ENCODE data around the gene SMARCC2.
A peak's percentile ranks its signal among the peaks of the same experiment; 100 is the strongest.
"Not testable (repeated sequence)": the region's sequence is repeated elsewhere in the genome, so short reads cannot be mapped to it uniquely, and the experiment has no call there.

Gene SMARCC2

GRCh38 chr12:56206452-56207166 is 17.3 kb upstream of the SMARCC2 start:
- DNase-seq, result no peak

DNA sequence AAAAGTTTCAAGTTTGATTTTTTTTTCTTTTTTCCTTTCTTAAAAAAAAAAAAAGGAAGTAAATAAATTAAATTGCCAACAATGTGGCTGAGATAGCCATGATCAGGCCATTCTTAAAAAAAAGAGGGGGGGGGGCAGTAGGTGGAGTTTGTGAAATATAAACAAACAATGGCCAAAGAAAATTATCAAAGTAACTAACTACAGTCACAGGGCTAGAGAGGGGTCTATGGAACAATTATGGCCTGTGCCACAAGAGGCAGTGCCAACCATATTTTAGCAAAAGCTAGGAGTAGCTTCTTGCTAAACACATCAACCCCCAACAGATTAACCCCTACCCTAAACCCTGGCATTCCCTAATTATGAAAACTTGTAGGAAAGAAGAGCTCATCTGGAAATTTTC is 16.2 kb upstream of the SMARCC2 start:
- DNase-seq, result no peak

DNA sequence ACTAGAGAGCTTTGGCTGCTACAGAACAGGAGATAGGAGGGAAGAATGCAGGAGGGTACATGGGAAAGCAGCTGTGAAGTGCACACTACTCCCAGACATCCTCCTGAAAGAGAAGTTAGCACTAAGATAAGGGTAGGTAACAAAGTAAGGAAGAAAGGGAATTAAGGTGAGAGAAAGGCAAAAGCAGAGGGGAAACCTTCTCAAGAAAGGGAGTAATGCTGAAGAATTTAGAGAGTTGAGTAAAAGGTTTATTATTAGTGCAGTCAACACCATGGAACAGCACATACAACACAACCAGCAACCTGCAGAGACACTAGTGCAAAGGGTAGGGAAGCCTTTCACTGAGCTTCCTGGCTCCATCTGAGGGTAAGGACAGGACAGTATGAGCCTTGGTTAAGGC is 15.0 kb upstream of the SMARCC2 start:
- no peak for DNase-seq

DNA sequence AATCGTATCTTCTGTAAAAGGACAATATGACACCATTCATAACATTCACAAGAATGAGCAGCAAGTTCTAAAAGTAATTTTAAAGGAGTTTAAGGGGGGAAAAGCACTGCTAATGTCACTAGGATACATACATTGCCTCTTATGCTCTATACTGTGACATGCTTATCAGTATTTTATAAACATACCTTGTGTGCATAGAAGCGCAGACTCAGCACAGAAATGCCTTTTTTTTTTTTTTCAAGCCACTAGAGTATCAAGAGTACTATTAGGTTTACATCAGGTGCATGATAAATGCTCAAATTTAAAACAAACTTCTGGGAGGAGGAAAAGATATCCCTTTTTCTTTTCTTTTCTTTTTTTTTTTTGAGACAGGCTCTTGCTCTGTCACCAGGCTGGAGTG is 13.6 kb upstream of the SMARCC2 start:
- DNase-seq, result no peak

GRCh38 chr12:56202366-56202765 is 13.1 kb upstream of the SMARCC2 start:
- DNase-seq, result no peak

DNA sequence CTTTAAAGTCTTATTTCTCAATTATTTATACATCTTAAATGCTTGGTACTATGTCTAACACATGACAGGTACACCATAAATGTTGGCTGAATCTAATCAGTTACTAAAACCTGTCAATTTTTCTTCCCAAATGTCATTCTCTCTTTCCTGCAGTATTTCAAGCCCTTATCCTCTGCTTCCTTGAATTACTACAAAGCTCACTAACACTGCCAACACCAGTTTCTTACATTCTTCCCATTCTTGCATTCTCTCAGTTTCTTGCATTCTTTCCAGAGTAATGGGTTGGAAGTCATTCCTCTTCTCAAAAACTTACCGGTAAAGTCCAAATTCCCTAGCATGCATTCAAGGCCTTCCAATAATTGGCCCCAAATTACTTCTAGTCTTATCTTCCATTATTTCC is 9.6 kb upstream of the SMARCC2 start:
- DNase-seq, result no peak

- DNase-seq, result no peak
These were observed 8.8 kb upstream of the SMARCC2 start for GRCh38 chr12:56197921-56198635.

DNA sequence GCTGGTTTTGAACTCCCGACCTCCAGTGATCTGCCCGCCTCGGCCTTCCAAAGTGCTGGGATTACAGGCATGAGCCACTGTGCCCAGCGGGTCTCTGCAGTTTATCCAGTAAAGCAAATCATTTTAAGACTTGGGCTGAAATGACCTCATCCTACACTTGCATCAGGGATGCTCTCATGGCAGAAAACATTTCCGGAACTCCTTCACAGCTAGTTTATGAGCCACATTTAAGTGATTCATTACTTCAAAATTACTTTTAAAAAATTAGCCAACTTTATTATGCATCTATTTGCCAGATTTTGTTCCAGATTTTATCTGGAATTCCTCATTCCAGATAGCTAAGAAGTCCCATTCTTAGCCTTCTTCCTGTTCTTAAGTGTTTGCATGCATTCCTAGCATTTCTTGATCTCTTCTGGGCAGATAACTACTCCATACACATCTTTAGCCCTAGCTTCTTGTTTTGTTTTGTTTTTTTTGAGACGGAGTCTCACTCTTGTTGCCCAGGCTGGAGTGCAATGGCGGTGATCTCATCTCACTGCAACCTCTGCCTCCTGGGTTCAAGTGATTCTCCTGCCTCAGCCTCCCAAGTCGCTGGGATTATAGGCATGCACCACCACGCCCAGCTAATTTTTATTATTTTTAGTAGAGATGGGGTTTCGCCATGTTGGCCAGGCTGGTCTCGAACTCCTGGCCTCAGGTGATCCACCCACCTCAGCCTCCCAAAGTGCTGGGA is 7.7 kb upstream of the SMARCC2 start:
- DNase-seq, result not testable (repeated sequence)

DNA sequence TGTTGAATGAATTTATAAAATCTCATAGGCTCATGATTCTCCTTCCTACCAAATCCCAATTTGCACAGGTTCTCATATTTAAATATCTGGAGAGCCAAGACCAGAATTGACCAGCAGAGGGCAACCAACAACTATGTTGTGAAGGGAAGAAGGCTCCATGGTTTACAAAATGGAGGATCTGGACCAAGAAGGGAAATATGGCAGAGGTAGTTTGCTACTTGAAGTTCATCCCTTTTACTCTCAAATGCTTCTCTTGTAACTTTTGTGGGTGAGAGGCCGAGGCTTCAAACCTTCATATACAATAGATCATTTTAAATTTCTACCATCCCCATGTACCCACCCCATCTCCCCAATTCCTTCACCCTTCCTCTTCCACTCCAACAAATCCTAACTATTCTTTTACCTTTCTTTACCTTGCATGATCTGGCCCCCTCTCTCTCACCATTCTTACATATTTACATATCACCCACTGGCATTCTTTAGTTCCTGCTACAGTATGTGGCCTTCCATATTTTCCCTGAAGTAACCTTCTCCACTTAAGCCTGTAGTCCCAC is 3.8 kb upstream of the SMARCC2 start:
- peak; percentile 65 to 88 for DNase-seq

DNA sequence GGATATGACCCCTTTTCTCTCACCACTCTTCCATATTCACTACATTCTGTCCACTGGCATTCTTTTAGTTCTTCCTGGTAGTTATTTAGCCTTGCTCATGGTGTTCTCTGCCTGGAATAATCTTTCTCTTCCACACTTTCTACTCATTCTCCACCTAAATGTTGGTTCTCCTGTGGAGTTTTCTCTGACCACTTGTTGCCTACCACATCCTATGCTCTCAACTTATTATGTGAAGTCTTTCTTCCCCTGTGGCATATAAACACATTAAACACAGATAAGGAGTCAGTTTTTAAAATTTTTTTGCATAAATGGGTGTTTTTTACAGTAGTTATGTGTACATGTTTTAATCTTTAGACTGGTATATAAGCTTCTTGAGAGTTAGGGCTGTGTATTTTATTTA is 3.3 kb upstream of the SMARCC2 start:
- no peak for DNase-seq

DNA sequence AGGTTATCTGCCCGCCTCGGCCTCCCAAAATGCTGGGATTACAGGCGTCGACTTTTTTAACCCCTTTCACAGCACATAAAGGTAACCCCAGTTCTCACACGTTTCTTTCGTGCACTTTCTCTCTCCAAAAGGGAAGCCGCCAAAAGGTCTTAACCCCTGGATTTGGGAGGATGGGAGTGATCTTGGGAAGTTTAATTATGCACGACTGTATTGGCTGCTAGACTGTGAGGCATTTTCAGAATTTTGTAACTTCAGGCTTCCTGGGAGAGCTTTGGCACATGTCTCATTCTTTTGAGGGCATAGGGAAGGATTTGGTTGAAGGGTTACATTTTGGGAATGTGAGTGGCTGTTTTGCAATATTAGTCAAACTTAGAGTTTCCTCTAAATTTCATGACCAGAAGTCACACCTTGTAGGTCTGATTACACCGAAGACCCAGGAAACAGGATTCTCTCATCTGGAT is 1.4 kb upstream of the SMARCC2 start:
- DNase-seq, result no peak

DNA sequence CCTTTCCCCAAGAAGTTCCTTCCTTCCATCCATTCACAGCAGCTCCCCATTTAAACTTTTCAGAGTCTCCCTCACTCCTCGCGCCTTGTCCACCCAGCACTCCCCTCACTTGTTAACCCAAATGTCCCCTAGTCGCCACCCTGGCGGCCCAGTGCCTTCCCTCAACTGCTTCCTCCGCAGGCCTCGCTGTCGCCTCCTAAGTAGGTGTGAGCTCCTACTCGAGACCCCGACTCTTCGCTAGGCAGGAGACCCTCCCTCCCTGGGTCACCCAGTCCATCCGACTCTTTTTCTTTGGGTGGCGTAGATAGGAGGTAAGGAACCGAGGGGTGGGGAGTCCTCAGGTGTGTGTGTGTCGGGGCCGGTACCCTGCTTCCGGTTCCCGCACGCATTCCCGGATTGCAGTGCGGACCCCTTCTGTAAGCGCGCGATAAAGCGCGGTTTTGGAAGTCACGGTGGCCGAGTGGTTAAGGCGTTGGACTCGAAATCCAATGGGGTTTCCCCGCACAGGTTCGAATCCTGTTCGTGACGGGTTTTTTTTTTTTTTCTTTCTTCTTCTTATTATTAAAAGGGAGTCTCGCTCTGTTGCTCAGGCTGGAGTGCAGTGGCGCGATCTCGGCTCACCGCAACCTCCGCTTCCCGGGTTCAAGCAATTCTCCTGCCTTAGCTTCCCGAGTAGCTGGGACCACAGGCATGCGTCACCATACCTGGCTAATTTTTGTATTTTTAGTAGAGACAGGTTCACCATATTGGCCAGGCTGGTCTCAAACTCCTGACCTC is 823 bp upstream of the SMARCC2 start:
- peak; percentile 86 to 88 for DNase-seq

DNA sequence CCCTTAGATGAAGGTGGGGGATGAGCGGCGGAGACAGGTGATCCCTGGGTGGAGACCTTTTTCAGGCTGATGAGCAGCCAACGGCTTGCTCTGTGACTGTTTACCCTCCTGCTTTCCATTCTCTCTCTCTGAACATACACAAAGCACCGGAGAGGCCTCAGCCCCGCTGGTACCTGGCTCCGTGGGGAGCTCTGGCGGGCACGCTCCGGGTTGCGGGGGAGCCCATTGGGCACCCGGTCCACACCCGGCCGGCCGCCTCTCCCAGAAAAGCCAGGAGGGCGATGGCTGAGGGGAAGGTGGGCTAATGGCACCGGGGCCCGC is 545 bp downstream of the SMARCC2 start:
- DNase-seq, result no peak

DNA sequence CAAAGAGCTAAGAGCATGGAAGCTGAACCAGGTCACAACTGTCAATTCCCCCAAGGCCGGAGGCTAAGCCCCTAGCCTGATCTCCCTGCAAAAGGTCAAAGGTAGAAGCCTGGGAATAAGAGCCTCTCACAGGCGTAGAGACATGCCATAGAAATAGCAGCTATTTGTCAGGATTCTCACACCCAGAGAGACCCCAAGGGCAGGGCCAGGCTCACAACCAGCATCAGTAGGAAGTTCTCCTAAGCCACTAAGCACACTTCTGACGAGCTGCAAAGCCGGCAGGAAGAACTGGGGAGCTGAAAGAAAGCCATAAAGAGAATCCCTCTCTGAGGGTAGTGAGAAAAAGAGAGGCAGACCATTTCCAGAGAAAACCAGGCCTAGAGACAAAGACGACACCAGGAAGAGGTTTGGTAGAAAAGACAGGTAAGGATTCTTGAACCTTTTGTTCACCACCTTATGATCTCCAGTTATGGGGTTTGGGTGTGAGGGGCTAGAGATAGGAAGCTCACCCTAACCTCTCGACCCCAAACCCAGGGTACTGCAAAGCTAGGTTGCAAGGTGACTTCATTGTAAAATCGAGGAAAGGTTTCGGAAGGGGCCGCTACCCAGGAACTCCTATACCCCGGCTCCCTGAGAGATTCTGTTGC is 1.0 kb downstream of the SMARCC2 start:
- no peak for DNase-seq

GRCh38 chr12:56186957-56187356 is 2.3 kb downstream of the SMARCC2 start:
- no peak for DNase-seq

- DNase-seq, result no peak
These were observed 10.9 kb downstream of the SMARCC2 start for GRCh38 chr12:56178347-56178746.

GRCh38 chr12:56172839-56173238 is 16.4 kb downstream of the SMARCC2 start:
- DNase-seq, result no peak

DNA sequence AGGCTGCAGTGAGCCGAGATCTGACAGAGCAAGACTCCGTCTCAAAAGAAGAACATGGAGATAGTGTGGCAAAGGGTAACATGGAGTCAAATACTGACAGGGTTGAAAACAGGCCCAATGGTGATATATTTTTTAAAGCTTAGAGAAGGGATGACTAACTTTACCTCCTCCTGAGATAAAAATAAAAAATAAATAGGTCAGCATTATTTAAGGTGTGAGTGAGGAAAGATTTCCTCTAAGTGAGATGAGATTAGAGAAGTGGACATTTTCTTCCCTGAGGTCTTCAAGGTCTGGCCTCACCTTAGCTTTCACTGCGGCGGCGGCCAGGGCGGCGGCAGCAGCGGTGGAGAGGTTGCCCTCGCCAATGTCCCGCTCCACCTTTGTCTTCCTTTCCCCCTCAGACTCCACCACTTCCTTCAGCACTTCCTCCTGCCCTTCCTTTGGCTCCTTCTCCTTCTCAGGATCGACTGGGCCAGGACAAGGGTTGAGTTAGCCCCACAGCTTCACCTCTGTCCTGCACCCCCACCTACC is 20.0 kb downstream of the SMARCC2 start:
- no peak for DNase-seq

- no peak for DNase-seq
These were observed 23.9 kb downstream of the SMARCC2 start for GRCh38 chr12:56165369-56165768.

GRCh38 chr12:56164345-56164729 is 24.9 kb downstream of the SMARCC2 start:
- no peak for DNase-seq

GRCh38 chr12:56163533-56164344 is 25.5 kb downstream of the SMARCC2 start:
- no peak for DNase-seq
